Vagina (tissue), 2 donors: ENCODE results near the gene PIK3C2B. TPM values are rescaled to one million over a fixed set of nuclear protein-coding genes. Genes with fewer than 3 reads are reported as not detected.

ENCODE experiments used
- DNase-seq, 2 donors: peaks; one replicate each; pipeline ENCODE4 v3.0.0-alpha.2; 2017; ENCODE audit errors: extremely low spot score in 2 of 2
- H3K27ac ChIP-seq: fragments of 200-600 bp; sonication (generic); one replicate; pipeline ENCODE4 v1.5.1; 2019
- H3K27me3 ChIP-seq: fragments of 200-600 bp; sonication (generic); one replicate; pipeline ENCODE4 v1.5.1; 2019
- H3K36me3 ChIP-seq, 2 donors: fragments of 200-600 bp; sonication (generic); one replicate each; pipeline ENCODE4 v1.5.1; 2017 to 2019
- H3K4me1 ChIP-seq: fragments of 200-600 bp; sonication (generic); one replicate; pipeline ENCODE4 v1.5.1; 2019
- H3K4me3 ChIP-seq, 2 donors: fragments of 200-600 bp; sonication (generic); 1 replicate in 1 of 2; 2 replicates in 1 of 2; pipeline ENCODE4 v1.5.1; 2016 to 2019
- H3K9me3 ChIP-seq: fragments of 200-600 bp; sonication (generic); one replicate; pipeline ENCODE4 v1.5.1; 2019
- CTCF ChIP-seq, 3 experiments: fragments of 450-650 bp in 2 of 3; fragments of 200-600 bp in 1 of 3; sonication (generic) in 1 of 3; IDR thresholded peaks; one replicate each; pipeline ENCODE4 v1.5.1; 2017 to 2019; ENCODE audit warnings: antibody characterized with exemption in 3 of 3, mild to moderate bottlenecking in 2 of 3, moderate library complexity in 2 of 3
- POLR2A ChIP-seq, 2 donors: fragments of 450-650 bp; IDR thresholded peaks; one replicate each; pipeline ENCODE4 v1.6.1; 2017; ENCODE audit warnings: antibody characterized with exemption in 2 of 2, mild to moderate bottlenecking in 2 of 2, moderate library complexity in 2 of 2
- POLR2AphosphoS5 ChIP-seq, 2 donors: sonication (generic); formaldehyde crosslinking; IDR thresholded peaks; one replicate each; pipeline ENCODE4 v1.9.0; 2017; ENCODE audit warnings: antibody characterized with exemption in 2 of 2, mild to moderate bottlenecking in 2 of 2, low read depth in 1 of 2; ENCODE audit not compliant: insufficient read depth in 1 of 2
- intact Hi-C: fragments of 100-400 bp; cut with DNase I; formaldehyde crosslinking; loops from one replicate; pipeline ENCODE4 v1.15.1; 2023
- total RNA-seq: library from RNA; depleted of rRNA; stranded (reverse); fragments of >200 nt; gene quantifications from one replicate; pipeline ENCODE4 v1.2.3, GENCODE V29; 2016

Gene PIK3C2B
- total RNA-seq, 1 donor from 2014 or later, result 52.1 TPM

GRCh38 chr1:204463125-204464060 lies 31.2 kb downstream of the PIK3C2B start:
- DNase-seq, result no peak
- Histone ChIP-seq H3K4me1 (peaks cover 38% of the 10 kb centered on the region), H3K9me3 (no peaks in the 10 kb centered on the region), H3K27me3 (no peaks in the 10 kb centered on the region), H3K4me3 (no peak overlapping the region), H3K36me3 (peaks cover 0 to 4% of the 10 kb centered on the region in 2 donors), H3K27ac (peak overlapping the region; percentile 53)
- TF ChIP-seq POLR2A (IDR thresholded peaks at IDR 0.05) (no peak), POLR2AphosphoS5 (IDR thresholded peaks at IDR 0.05; ENCODE audit: insufficient read depth in 1 of 2, low read depth in 1 of 2) (no peak), CTCF (IDR thresholded peaks at IDR 0.05) (no peak)
- intact Hi-C loops, result no loop called here

DNA sequence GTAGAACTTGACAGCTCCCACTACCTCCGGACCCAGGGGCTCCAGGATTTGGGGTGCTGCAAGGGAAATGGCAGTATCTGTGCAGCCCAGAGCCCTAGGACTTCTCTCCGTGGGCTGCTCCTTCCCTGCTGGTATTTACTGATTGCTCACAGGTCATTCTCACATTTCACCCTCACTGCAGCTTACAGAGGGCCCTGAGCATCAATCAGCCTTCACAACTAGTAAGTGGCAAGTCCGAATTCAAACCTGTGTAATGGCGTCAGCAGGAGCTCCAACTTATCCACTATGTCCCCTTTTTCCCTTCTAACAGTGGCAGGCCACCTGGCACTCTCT lies 32.4 kb downstream of the PIK3C2B start:
- Histone ChIP-seq H3K4me3 (no peak overlapping the region), H3K27me3 (no peaks in the 10 kb centered on the region), H3K27ac (no peak overlapping the region), H3K36me3 (peaks cover 0 to 4% of the 10 kb centered on the region in 2 donors), H3K9me3 (no peaks in the 10 kb centered on the region), H3K4me1 (peaks cover 38% of the 10 kb centered on the region)
- TF ChIP-seq POLR2A (IDR thresholded peaks at IDR 0.05), result no peak
- no peak for TF ChIP-seq POLR2AphosphoS5 (IDR thresholded peaks at IDR 0.05; ENCODE audit: insufficient read depth in 1 of 2, low read depth in 1 of 2)
- TF ChIP-seq CTCF (IDR thresholded peaks at IDR 0.05), result no peak
- intact Hi-C loops, result no loop called here
- DNase-seq, result no peak

DNA sequence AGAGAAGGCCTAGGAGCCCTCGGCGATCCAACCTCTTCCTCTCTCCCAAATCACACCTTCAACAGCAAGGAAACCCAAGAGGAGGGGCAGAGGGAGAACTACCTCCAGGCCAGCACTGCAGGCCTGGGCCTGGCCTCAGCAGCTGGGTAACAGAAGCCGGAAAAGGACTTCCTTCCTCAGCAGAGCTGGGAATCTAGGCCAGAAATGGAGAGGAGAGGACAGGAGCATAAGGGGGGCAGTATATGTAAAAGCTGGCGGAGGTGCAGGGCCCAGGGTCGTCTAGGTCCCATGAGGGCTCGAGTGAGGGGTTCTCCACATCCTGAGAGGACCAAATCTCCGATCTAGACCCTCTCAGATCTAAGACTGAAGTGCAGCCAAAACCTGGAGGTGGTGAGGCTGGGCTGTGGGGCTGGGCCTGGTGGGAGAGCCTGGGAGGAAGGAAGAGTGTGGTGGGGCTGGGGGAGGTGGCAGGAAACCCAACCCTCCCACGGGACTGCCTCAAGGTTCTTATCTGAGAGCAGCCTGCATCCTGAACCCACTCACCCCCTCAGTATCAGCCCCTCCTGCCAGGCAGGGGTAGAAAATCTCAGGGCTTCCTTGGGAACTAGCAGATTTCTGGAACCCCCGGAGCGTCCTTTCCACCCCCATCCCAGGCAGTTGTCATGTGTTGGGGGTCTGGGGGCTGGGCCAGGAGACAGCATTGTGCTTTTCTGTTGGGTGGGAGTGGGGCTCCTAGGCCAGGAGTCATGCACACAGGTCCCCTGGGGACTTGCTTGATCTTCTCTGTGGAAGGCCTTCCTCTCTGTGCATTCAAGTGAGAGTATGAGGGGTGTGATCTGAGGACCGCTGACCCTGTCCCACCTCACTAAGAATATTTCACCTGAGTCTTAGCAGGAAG lies 33.0 kb downstream of the PIK3C2B start:
- Histone ChIP-seq H3K27me3 (no peaks in the 10 kb centered on the region), H3K9me3 (no peaks in the 10 kb centered on the region), H3K36me3 (peaks cover 0 to 4% of the 10 kb centered on the region in 2 donors), H3K4me1 (peaks cover 32% of the 10 kb centered on the region), H3K27ac (peak overlapping the region; percentile 28), H3K4me3 (no peak overlapping the region)
- no peak for DNase-seq
- peak in 1 of 2 donors; percentile 16 for TF ChIP-seq POLR2AphosphoS5 (IDR thresholded peaks at IDR 0.05; ENCODE audit: insufficient read depth in 1 of 2, low read depth in 1 of 2)
- TF ChIP-seq CTCF (IDR thresholded peaks at IDR 0.05), result no peak
- no peak for TF ChIP-seq POLR2A (IDR thresholded peaks at IDR 0.05)
- intact Hi-C loops, result no loop called here

DNA sequence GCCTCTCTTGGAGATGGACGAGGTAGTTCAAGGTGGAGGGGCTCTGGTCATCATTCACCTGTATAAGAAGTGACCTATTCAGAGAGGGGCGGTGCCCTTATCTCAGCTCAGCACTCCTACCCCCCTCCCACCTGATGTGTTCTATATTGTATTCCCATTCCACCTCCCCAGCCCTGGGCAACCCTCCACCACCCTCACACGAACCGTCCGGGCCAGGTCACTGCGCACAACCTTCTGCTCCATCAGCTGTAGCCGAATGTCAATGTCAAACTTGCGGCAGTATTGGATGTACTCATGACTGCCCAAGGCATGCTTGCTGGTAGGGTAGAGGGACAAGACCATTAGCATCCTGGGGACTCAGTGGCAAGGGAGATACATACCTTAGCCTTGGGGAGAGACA lies 34.3 kb downstream of the PIK3C2B start:
- intact Hi-C loops, result no loop called here
- H3K4me1 ChIP-seq, result peaks cover 22% of the 10 kb centered on the region
- H3K27me3 ChIP-seq, result no peaks in the 10 kb centered on the region
- H3K36me3 ChIP-seq, result peaks cover 0 to 10% of the 10 kb centered on the region in 2 donors
- TF ChIP-seq POLR2A (IDR thresholded peaks at IDR 0.05) (no peak), CTCF (IDR thresholded peaks at IDR 0.05) (no peak), POLR2AphosphoS5 (IDR thresholded peaks at IDR 0.05; ENCODE audit: insufficient read depth in 1 of 2, low read depth in 1 of 2) (no peak)
- H3K9me3 ChIP-seq, result no peaks in the 10 kb centered on the region
- no peak for DNase-seq
- H3K4me3 ChIP-seq, result no peak overlapping the region
- no peak overlapping the region for H3K27ac ChIP-seq
